PFSK-1 (cell line): ENCODE results near the gene SEMA4D.

ENCODE experiments used
- FOXP2 ChIP-seq: optimal IDR thresholded peaks from 2 replicates; pipeline ENCODE3; 2011; ENCODE audit warnings: borderline replicate concordance, control low read depth, inconsistent platforms; ENCODE audit not compliant: insufficient read depth; ENCODE audit errors: extremely low read length, extremely low read depth
- POLR2AphosphoS5 ChIP-seq: IDR thresholded peaks from 2 replicates; pipeline ENCODE4 v1.6.1; 2012; ENCODE audit warnings: low read depth, mild to moderate bottlenecking, control low read depth, low read length, moderate library complexity
- REST ChIP-seq, 2 experiments: IDR thresholded peaks; 2 replicates each; pipeline versions ENCODE4 v1.6.1 to v1.8.0; 2011 to 2012; ENCODE audit warnings: low read depth in 2 of 2, low read length in 2 of 2, control low read depth in 1 of 2, inconsistent platforms in 1 of 2, mild to moderate bottlenecking in 1 of 2, moderate library complexity in 1 of 2; ENCODE audit not compliant: insufficient read depth in 1 of 2
- SIN3A ChIP-seq: IDR thresholded peaks from 2 replicates; pipeline ENCODE4 v1.6.1; 2012; ENCODE audit warnings: mild to moderate bottlenecking, low read length, moderate library complexity, borderline replicate concordance; ENCODE audit not compliant: insufficient read depth
- TAF1 ChIP-seq: IDR thresholded peaks from 2 replicates; pipeline ENCODE4 v1.6.1; 2012; ENCODE audit warnings: low read length, control low read depth, borderline replicate concordance; ENCODE audit not compliant: insufficient read depth

Gene SEMA4D

GRCh38 chr9:89376741-89377351 lies 121.1 kb downstream of the SEMA4D start:
- TF ChIP-seq POLR2AphosphoS5, result no peak
- no peak for TF ChIP-seq REST (IDR thresholded peaks at IDR 0.05; ENCODE audit: insufficient read depth in 1 of 2, low read depth in 2 of 2, low read length in 2 of 2)
- no peak for TF ChIP-seq FOXP2
- no peak for TF ChIP-seq SIN3A
- TF ChIP-seq TAF1, result no peak

- TF ChIP-seq POLR2AphosphoS5, result no peak
- no peak for TF ChIP-seq SIN3A
- TF ChIP-seq FOXP2, result no peak
- TF ChIP-seq REST (IDR thresholded peaks at IDR 0.05; ENCODE audit: insufficient read depth in 1 of 2, low read depth in 2 of 2, low read length in 2 of 2), result no peak
- no peak for TF ChIP-seq TAF1
These were observed 121.6 kb downstream of the SEMA4D start for GRCh38 chr9:89376286-89376685.

- TF ChIP-seq REST (IDR thresholded peaks at IDR 0.05; ENCODE audit: insufficient read depth in 1 of 2, low read depth in 2 of 2, low read length in 2 of 2), result no peak
- no peak for TF ChIP-seq FOXP2
- no peak for TF ChIP-seq TAF1
- no peak for TF ChIP-seq POLR2AphosphoS5
- no peak for TF ChIP-seq SIN3A
These were observed 122.6 kb downstream of the SEMA4D start for GRCh38 chr9:89375191-89375760.

GRCh38 chr9:89374176-89374575 lies 123.7 kb downstream of the SEMA4D start:
- TF ChIP-seq TAF1 (no peak), SIN3A (no peak), POLR2AphosphoS5 (no peak), FOXP2 (no peak), REST (IDR thresholded peaks at IDR 0.05; ENCODE audit: insufficient read depth in 1 of 2, low read depth in 2 of 2, low read length in 2 of 2) (no peak)

GRCh38 chr9:89372979-89373378 lies 124.9 kb downstream of the SEMA4D start:
- TF ChIP-seq POLR2AphosphoS5, result no peak
